Aortic smooth muscle cell (primary cell): Measurements from ENCODE around the gene DEFB121. TPM values are rescaled to one million over a fixed set of nuclear protein-coding genes. Genes with fewer than 3 reads are reported as not detected.

ENCODE experiments used
- total RNA-seq: library from RNA; depleted of rRNA; stranded (reverse); fragments of >200 nt; gene quantifications from 2 replicates; pipeline ENCODE4 v1.2.3, GENCODE V29; 2014

Gene DEFB121
- total RNA-seq, result not detected in 2 replicates

GRCh38 chr20:31406115-31406514 is at the start of gene DEFB121:
DEFB121 (minus strand) TSS chr20:31406215; CDS start chr20:31406152, 63 bp downstream.

GRCh38 chr20:31440012-31440659 is 34.1 kb upstream of the DEFB121 start, which contains the start of gene DEFB123:
DEFB123 (plus strand) TSS chr20:31440632; CDS start chr20:31440699, 67 bp downstream.

GRCh38 chr20:31390490-31390889 is 15.5 kb downstream of the DEFB121 start, which contains the start of gene DEFB119:
DEFB119 (minus strand) TSS chr20:31390590; CDS start chr20:31390483, 107 bp downstream.

GRCh38 chr20:31368301-31368700 is 37.7 kb downstream of the DEFB121 start, which contains the start of gene DEFB118:
DEFB118 (plus strand) TSS chr20:31368601; CDS start chr20:31368651, 50 bp downstream.

Other genes with a start within 250 kb of the DEFB121 start
- not detected in 2 replicates for gene DEFB115, start 148.6 kb downstream of the DEFB121 start, total RNA-seq
- gene DEFB116, start 97.6 kb downstream of the DEFB121 start, total RNA-seq, result not detected in 2 replicates
- not detected in 2 replicates for gene DEFB118, start 37.6 kb downstream of the DEFB121 start, total RNA-seq
- not detected in 2 replicates for gene DEFB119, start 15.6 kb downstream of the DEFB121 start, total RNA-seq
- gene DEFB123, start 34.4 kb upstream of the DEFB121 start, total RNA-seq, result not detected in 2 replicates
- not detected in 2 replicates for gene DEFB124, start 68.9 kb upstream of the DEFB121 start, total RNA-seq
- gene REM1, start 69.1 kb upstream of the DEFB121 start, total RNA-seq, result 1.7 and 1.8 TPM in 2 replicates
- gene HM13, start 108.2 kb upstream of the DEFB121 start, total RNA-seq, result 71.5 and 72.6 TPM in 2 replicates
- 189 and 395 TPM in 2 replicates for gene ID1, start 199.1 kb upstream of the DEFB121 start, total RNA-seq
- gene COX4I2, start 231.7 kb upstream of the DEFB121 start, total RNA-seq, result not detected in 2 replicates